K562 (cell line): ENCODE data around the gene PBX4. TPM values are rescaled to one million over a fixed set of nuclear protein-coding genes. Genes with fewer than 3 reads are reported as not detected.

ENCODE experiments used
- ATAC-seq: fragments of 200-7000 bp; cut with Tn5 transposase; 3 replicates; pipeline ENCODE4 v1.9.1; 2020; ENCODE audit warnings: moderate library complexity
- BruUV-seq: library from RNA; stranded (reverse); fragments of 400-500 nt; replicated peaks from 2 replicates; lab custom pipeline; 2021; lab: Mats Ljungman, UMichigan
- CTCF ChIA-PET: fragments of 300-600 bp; formaldehyde crosslinking; extraction: SDS; loops from one replicate; lab custom pipeline; 2021; ENCODE audit warnings: low intra/inter-chr PET ratio; lab: Yijun Ruan, JAX
- POLR2A ChIA-PET: fragments of 300-600, 350-650 bp; sonication (Branson Sonifier 250); formaldehyde crosslinking; extraction: SDS; loops from one replicate; lab custom pipeline; 2021; ENCODE audit warnings: antibody characterized with exemption, inconsistent platforms; lab: Yijun Ruan, JAX
- DNase-seq, 4 experiments: peaks; one replicate each; pipeline versions ENCODE4 v3.0.0 to v3.0.0-alpha.2; 2011 to 2018; ENCODE audit warnings: low spot score in 3 of 4, mixed read lengths in 3 of 4; ENCODE audit errors: extremely low read depth in 1 of 4
- FAIRE-seq: peaks from 2 replicates; lab custom pipeline; 2011; peaks lifted over from hg19 to GRCh38; lab: Jason Lieb, UNC
- H2AFZ ChIP-seq: 2 replicates; pipeline ENCODE4 v1.6.0; 2011; ENCODE audit warnings: low read depth, low read length, control low read depth, inconsistent platforms
- H3K27ac ChIP-seq: fragments of 200-600 bp; 3 replicates; pipeline ENCODE4 v1.8.0; 2011; ENCODE audit warnings: low read depth, mild to moderate bottlenecking, control low read depth, inconsistent platforms, low read length, moderate library complexity, mixed read lengths; ENCODE audit errors: extremely low read depth
- H3K27me3 ChIP-seq, 2 experiments: fragments of 300-600 bp in 1 of 2; 2 replicates in 1 of 2; 3 replicates in 1 of 2; pipeline versions ENCODE4 v1.6.0 to v1.8.0; 2011; ENCODE audit warnings: inconsistent platforms in 2 of 2, low read length in 2 of 2, mild to moderate bottlenecking in 1 of 2, mixed read lengths in 1 of 2, moderate library complexity in 1 of 2; ENCODE audit not compliant: control insufficient read depth in 2 of 2, insufficient read depth in 2 of 2
- H3K36me3 ChIP-seq: fragments of 300-600 bp; 3 replicates; pipeline ENCODE4 v1.8.0; 2011; ENCODE audit warnings: mild to moderate bottlenecking, low read length, inconsistent platforms; ENCODE audit not compliant: control insufficient read depth, insufficient read depth
- H3K4me1 ChIP-seq, 2 experiments: fragments of 200-600 bp in 1 of 2; replicated peaks in 1 of 2; 2 replicates in 1 of 2; 3 replicates in 1 of 2; pipeline versions ENCODE4 v1.5.1 to v1.8.0; 2011; ENCODE audit warnings: inconsistent platforms in 2 of 2, low read length in 2 of 2, mild to moderate bottlenecking in 1 of 2, mixed read lengths in 1 of 2, moderate library complexity in 1 of 2; ENCODE audit not compliant: control insufficient read depth in 2 of 2, insufficient read depth in 2 of 2
- H3K4me2 ChIP-seq: 2 replicates; pipeline ENCODE4 v1.6.1; 2011; ENCODE audit warnings: low read length, control low read depth, inconsistent platforms, mixed read lengths; ENCODE audit not compliant: insufficient read depth
- H3K4me3 ChIP-seq: fragments of 200-600 bp; sonication (generic), shearing (Covaris generic); 2 replicates; pipeline ENCODE4 v1.5.1; 2016; ENCODE audit warnings: control low read depth, inconsistent platforms
- H3K79me2 ChIP-seq: fragments of 200-600 bp; 3 replicates; pipeline ENCODE4 v1.8.0; 2011; ENCODE audit warnings: low read length, inconsistent platforms; ENCODE audit not compliant: control insufficient read depth, insufficient read depth
- H3K9ac ChIP-seq, 2 experiments: 2 replicates each; pipeline versions ENCODE4 v1.6.0 to v1.6.1; 2011; ENCODE audit warnings: low read depth in 2 of 2, low read length in 2 of 2, control low read depth in 1 of 2, inconsistent platforms in 1 of 2, mild to moderate bottlenecking in 1 of 2, mixed read lengths in 1 of 2; ENCODE audit not compliant: insufficient read depth in 1 of 2
- H3K9me1 ChIP-seq: one replicate; pipeline ENCODE4 v1.6.0; 2011; ENCODE audit warnings: inconsistent platforms, mild to moderate bottlenecking, low read length, moderate library complexity; ENCODE audit not compliant: control insufficient read depth, insufficient read depth
- H3K9me3 ChIP-seq: replicated peaks from 2 replicates; pipeline ENCODE4 v1.5.1; 2011; ENCODE audit warnings: low read depth, low read length, inconsistent platforms; ENCODE audit not compliant: control insufficient read depth, insufficient read depth
- H4K20me1 ChIP-seq: replicated peaks from 2 replicates; pipeline ENCODE4 v1.6.1; 2011; ENCODE audit warnings: low read length, inconsistent platforms, mixed read lengths; ENCODE audit not compliant: control insufficient read depth, insufficient read depth
- AFF1 ChIP-seq, 2 experiments: fragments of 450-650 bp; IDR thresholded peaks; 2 replicates each; pipeline ENCODE4 v1.6.1; 2018; ENCODE audit warnings: mild to moderate bottlenecking in 2 of 2, low read depth in 1 of 2; ENCODE audit not compliant: partially characterized antibody in 2 of 2
- CHD1 ChIP-seq: fragments of 200-600 bp; sonication (generic); IDR thresholded peaks from one replicate; pipeline ENCODE4 v1.6.1; 2012; ENCODE audit warnings: mild to moderate bottlenecking, moderate library complexity, low read length, inconsistent platforms
- CTCF ChIP-seq, 3 experiments: IDR thresholded peaks in 2 of 3; conservative IDR thresholded peaks in 1 of 3; 2 replicates each; pipeline ENCODE4 v1.5.1; 2011 to 2012; ENCODE audit warnings: low read length in 3 of 3, mild to moderate bottlenecking in 3 of 3, control low read depth in 2 of 3, improper control_type of control experiment in 1 of 3, inconsistent platforms in 1 of 3, low read depth in 1 of 3, mixed read lengths in 1 of 3, moderate library complexity in 1 of 3; ENCODE audit not compliant: insufficient read depth in 2 of 3
- EGR1 ChIP-seq: fragments of 450-650 bp; conservative IDR thresholded peaks from 2 replicates; pipeline ENCODE4 v1.6.1; 2017; ENCODE audit warnings: mild to moderate bottlenecking
- ELF4 ChIP-seq: fragments of 450-650 bp; formaldehyde crosslinking; IDR thresholded peaks from 2 replicates; pipeline ENCODE4 v1.4.0; 2022; ENCODE audit warnings: missing genetic modification characterization
- MLLT1 ChIP-seq, 2 experiments: fragments of 450-650 bp; IDR thresholded peaks; 2 replicates each; pipeline ENCODE4 v1.6.1; 2016
- NKRF ChIP-seq: fragments of 450-650 bp; IDR thresholded peaks from 2 replicates; pipeline ENCODE4 v1.6.1; 2016; ENCODE audit warnings: borderline replicate concordance
- PPARD ChIP-seq: fragments of 250-450 bp; sonication (Bioruptor Pico); IDR thresholded peaks from 2 replicates; pipeline ENCODE4 v1.8.0; 2022; ENCODE audit warnings: inconsistent platforms, mild to moderate bottlenecking, moderate library complexity
- TBL1XR1 ChIP-seq, 2 experiments: IDR thresholded peaks; 2 replicates each; pipeline ENCODE4 v1.6.1; 2012; ENCODE audit warnings: improper control_type of control experiment in 2 of 2, low read length in 2 of 2, mild to moderate bottlenecking in 1 of 2
- TCFL5 ChIP-seq: fragments of 250-450 bp; sonication (Bioruptor Pico); conservative IDR thresholded peaks from 2 replicates; pipeline ENCODE4 v1.6.1; 2021; ENCODE audit warnings: mild to moderate bottlenecking, moderate library complexity, matching md5 sums
- ZNF140 ChIP-seq: fragments of 250-450 bp; sonication (Bioruptor Pico); IDR thresholded peaks from 2 replicates; pipeline ENCODE4 v1.8.0; 2021; ENCODE audit warnings: moderate library complexity, mild to moderate bottlenecking, inconsistent platforms
- ZNF436 ChIP-seq: fragments of 250-450, 450-650 bp; sonication (Bioruptor Pico); formaldehyde crosslinking; IDR thresholded peaks from 2 replicates; pipeline ENCODE4 v1.7.0; 2020; ENCODE audit warnings: mild to moderate bottlenecking
- ZNF830 ChIP-seq: fragments of 250-450 bp; sonication (Bioruptor Pico); IDR thresholded peaks from 2 replicates; pipeline ENCODE4 v1.5.0; 2021; ENCODE audit warnings: mild to moderate bottlenecking
- WGBS: fragments of 100-300 bp; shearing (Covaris generic); methylation state at CpG from one replicate; pipeline ENCODE4 v1.1.6; 2016; ENCODE audit warnings: low coverage, mixed read lengths; ENCODE audit not compliant: insufficient coverage; ENCODE audit errors: missing lambda C conversion rate; 5-methylcytosine and 5-hydroxymethylcytosine counted together
- in situ Hi-C: fragments of 300-500 bp; cut with MboI; formaldehyde crosslinking; loops from 4 replicates; pipeline ENCODE4 v1.15.0; 2018; ENCODE audit warnings: inconsistent platforms, mixed read lengths
- intact Hi-C: fragments of 100-400 bp; cut with micrococcal nuclease; formaldehyde crosslinking; loops from 2 replicates; pipeline ENCODE4 v1.14.2; 2022
- polyA plus RNA-seq, 8 experiments: library from polyadenylated mRNA; depleted of rRNA in 4 of 8; stranded (reverse) in 5 of 8; unstranded in 3 of 8; fragments of >200 nt; fragmentation: Nextera tagmentation in 2 of 8; fragmentation: Illumina TruSeq in 1 of 8; extraction: Ambion mirVana in 2 of 8; extraction: Trizol in 1 of 8; gene quantifications; 2 replicates each; pipeline versions ENCODE4 v1.2.1 to v1.2.3, GENCODE V29; 2011 to 2014; ENCODE audit warnings: inconsistent platforms in 1 of 8, missing spikeins in 1 of 8
- total RNA-seq, 7 experiments: library from RNA; depleted of rRNA in 6 of 7; stranded (reverse); fragments of >200 nt in 6 of 7; fragmentation: Illumina TruSeq in 2 of 7; extraction: Trizol in 2 of 7; gene quantifications; 2 replicates each; pipeline versions ENCODE4 v1.2.1 to v1.2.3, GENCODE V29; 2011 to 2021; ENCODE audit warnings: low replicate concordance in 1 of 7

Gene PBX4
- total and polyA plus RNA-seq, 9 of the 15 experiments (the other 6 are each of a cell fraction or from before 2014, with no cell fraction given), result 0.11 to 3.8 (median 1.6) TPM; not detected in 1

- intact Hi-C loops (no loop called here), in situ Hi-C loops (no loop called here)
- no peak for DNase-seq
- Histone ChIP-seq H3K4me1 (peaks cover 0 to 3% of the 10 kb centered on the region in 2 experiments; a peak in 2 of 5 replicates), H3K4me3 (no peak overlapping the region), H3K9me3 (no peaks in the 10 kb centered on the region), H3K4me2 (no peak overlapping the region), H2AFZ (no peak overlapping the region), H3K9ac (0 out of 4 replicates have a peak overlapping the region, but pooled peaks of 1 of the 2 experiments have one; percentile 48), H3K27me3 (no peaks in the 10 kb centered on the region), H3K79me2 (no peaks in the 10 kb centered on the region), H4K20me1 (no peaks in the 10 kb centered on the region), H3K9me1 (no peaks in the 10 kb centered on the region), H3K27ac (no peak overlapping the region), H3K36me3 (no peaks in the 10 kb centered on the region)
- POLR2A ChIA-PET, result interaction anchor here (0.6 kb wide), 1 partner anchor 26 kb away, joined by 4 read pairs; no protein-coding TSS in a partner anchor
- CTCF ChIA-PET, result no interaction called here
- no peak for FAIRE-seq
- BruUV-seq, result no TSS peak
- no peak for ATAC-seq
- 25% methylated on average over 6 of the region's 6 CpGs for WGBS
- no peak for TF ChIP-seq TCFL5 (CRISPR knock-in tag)
- TF ChIP-seq ZNF436 (CRISPR knock-in tag), result no peak
- no peak for TF ChIP-seq AFF1 (IDR thresholded peaks at IDR 0.05; ENCODE audit: low read depth in 1 of 2, partially characterized antibody in 2 of 2)
- no peak for TF ChIP-seq CTCF (IDR thresholded peaks at IDR 0.05 in 2 of 3, conservative IDR thresholded peaks at IDR 0.05 in 1 of 3; ENCODE audit: insufficient read depth in 2 of 3, low read depth in 1 of 3, low read length in 3 of 3)
- TF ChIP-seq EGR1, result no peak
- TF ChIP-seq MLLT1 (IDR thresholded peaks at IDR 0.05), result no peak
- TF ChIP-seq ZNF830 (CRISPR knock-in tag), result no peak
- no peak for TF ChIP-seq NKRF
- no peak for TF ChIP-seq CHD1
- TF ChIP-seq PPARD, result no peak
- TF ChIP-seq TBL1XR1 (IDR thresholded peaks at IDR 0.05; ENCODE audit: low read length in 2 of 2), result no peak
- TF ChIP-seq ELF4 (CRISPR knock-in tag), result no peak
- no peak for TF ChIP-seq ZNF140 (CRISPR knock-in tag)
These were observed 43.1 kb downstream of the PBX4 start for GRCh38 chr19:19575411-19575810.
